Measurements from ENCODE around the gene RPS6KA6.

The RPS6KA6 gene

DNA sequence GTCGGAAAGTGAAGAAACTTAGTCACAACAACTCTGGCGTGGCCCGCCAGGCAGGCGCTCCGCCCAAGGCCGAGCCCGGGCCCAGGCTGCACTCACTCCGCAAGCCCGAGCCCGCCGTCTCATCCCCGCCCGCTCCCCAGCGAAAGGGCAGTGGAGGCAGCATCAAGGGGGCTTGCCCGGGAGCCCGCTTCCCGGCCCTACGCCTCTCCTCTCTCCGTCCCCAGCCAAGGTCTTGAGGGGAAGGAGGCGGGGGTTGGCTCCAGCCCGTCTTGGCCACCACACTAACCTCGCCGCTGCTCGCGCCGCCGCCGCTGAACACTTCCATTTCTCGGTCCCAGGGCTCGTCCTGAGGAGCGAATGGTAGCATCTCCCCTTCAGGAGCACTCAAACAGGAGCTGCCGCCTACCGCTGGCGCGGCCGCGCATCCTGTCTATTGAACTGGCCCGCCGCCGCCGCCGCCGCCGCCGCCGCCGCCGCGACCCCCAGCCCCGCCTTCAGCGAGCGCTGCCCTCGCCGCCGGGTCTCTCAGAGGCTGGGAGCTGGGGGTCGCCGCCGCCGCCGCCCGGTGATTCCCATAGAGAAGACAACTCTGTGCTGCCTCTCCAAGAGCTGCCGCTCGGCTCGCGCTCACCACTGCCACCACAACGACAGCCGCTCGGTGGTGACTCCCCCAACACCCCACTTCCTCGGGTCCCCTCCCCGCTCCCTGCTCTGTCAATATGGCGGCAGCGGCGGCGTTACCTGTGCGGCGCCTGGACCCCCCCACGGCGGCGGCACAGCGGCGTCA lies at the start of gene RPS6KA6:
RPS6KA6 (minus strand) TSS at position 667 of the 787 bp plus-strand sequence; CDS start at position 367, 300 bp downstream.
- Histone ChIP-seq H2AFZ (ENCODE audit: low read depth) (no peak within 1 kb of the TSS), H3K4me1 (ENCODE audit: low read depth, poor library complexity, severe bottlenecking) (no peaks in the 10 kb centered on the region), H4K20me1 (ENCODE audit: insufficient read depth) (no peaks in the 10 kb centered on the region), H3K79me2 (ENCODE audit: insufficient read depth, low read depth) (no peaks in the 10 kb centered on the region), H3K4me2 (no peak within 1 kb of the TSS), H3K4me3 (IDR thresholded peaks at IDR 0.05; ENCODE audit: insufficient read depth, low read depth, low read length) (no peak within 1 kb of the TSS), H3K27me3 (ENCODE audit: insufficient read depth, low read depth) (no peaks in the 10 kb centered on the region), H3K9ac (no peak within 1 kb of the TSS), H3K36me3 (ENCODE audit: insufficient read depth) (no peaks in the 10 kb centered on the region), H3K27ac (no peak within 1 kb of the TSS)
- TF ChIP-seq, protein P1, sequence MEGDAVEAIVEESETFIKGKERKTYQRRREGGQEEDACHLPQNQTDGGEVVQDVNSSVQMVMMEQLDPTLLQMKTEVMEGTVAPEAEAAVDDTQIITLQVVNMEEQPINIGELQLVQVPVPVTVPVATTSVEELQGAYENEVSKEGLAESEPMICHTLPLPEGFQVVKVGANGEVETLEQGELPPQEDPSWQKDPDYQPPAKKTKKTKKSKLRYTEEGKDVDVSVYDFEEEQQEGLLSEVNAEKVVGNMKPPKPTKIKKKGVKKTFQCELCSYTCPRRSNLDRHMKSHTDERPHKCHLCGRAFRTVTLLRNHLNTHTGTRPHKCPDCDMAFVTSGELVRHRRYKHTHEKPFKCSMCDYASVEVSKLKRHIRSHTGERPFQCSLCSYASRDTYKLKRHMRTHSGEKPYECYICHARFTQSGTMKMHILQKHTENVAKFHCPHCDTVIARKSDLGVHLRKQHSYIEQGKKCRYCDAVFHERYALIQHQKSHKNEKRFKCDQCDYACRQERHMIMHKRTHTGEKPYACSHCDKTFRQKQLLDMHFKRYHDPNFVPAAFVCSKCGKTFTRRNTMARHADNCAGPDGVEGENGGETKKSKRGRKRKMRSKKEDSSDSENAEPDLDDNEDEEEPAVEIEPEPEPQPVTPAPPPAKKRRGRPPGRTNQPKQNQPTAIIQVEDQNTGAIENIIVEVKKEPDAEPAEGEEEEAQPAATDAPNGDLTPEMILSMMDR (conservative IDR thresholded peaks at IDR 0.05; ENCODE audit: low read depth, low read length) = no peak

DNA sequence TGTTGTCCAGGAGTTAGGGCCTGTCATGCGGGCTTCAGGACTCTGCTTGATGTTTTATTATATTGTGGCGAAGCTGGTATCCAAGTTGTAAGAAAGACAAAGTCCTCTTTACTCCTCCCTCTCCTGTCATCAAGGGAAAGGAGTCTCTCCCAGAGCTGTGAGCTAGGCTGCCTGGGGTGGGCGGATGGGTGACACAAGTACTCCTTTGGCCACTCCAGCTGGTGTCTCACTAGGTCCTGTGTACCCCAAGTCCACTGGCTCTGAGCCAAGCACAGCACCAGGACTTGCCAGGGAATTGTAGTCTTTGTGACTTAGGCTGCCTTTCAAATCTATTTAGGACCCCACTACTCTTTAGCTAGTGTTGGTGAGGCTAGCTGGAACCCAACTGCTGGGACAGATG lies 36.7 kb upstream of the RPS6KA6 start:
- no peaks in the 10 kb centered on the region for H3K79me2 ChIP-seq (ENCODE audit: insufficient read depth, low read depth)
- no peak overlapping the region for H3K27ac ChIP-seq

DNA sequence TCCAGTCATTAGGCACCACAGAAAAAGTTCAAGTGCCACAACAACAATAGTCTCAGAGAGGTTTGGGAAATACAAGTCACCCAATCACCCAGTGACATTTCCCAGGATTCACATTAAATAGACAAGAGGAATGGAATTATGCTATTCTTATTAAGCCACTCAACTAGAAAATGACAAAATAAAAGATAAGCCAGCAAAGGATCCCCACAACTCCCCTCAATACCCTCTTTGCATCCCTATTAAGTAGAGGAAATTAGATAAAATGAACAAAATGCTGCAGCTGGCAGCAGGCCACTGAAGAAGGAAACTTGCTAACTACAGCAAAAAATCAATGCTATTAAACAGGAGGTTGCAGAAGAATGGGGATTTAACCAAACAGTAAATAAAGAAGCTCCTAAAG lies 35.3 kb upstream of the RPS6KA6 start:
- TF ChIP-seq, protein P1 (conservative IDR thresholded peaks at IDR 0.05; ENCODE audit: low read depth, low read length) = no peak
- Histone ChIP-seq H3K27me3 (ENCODE audit: insufficient read depth, low read depth) (no peaks in the 10 kb centered on the region), H3K36me3 (ENCODE audit: insufficient read depth) (no peaks in the 10 kb centered on the region), H4K20me1 (ENCODE audit: insufficient read depth) (no peaks in the 10 kb centered on the region), H3K4me1 (ENCODE audit: low read depth, poor library complexity, severe bottlenecking) (no peaks in the 10 kb centered on the region), H2AFZ (ENCODE audit: low read depth) (no peak overlapping the region), H3K9ac (no peak overlapping the region), H3K4me2 (no peak overlapping the region), H3K4me3 (IDR thresholded peaks at IDR 0.05; ENCODE audit: insufficient read depth, low read depth, low read length) (no peak overlapping the region), H3K27ac (no peak overlapping the region), H3K79me2 (ENCODE audit: insufficient read depth, low read depth) (no peaks in the 10 kb centered on the region)

More for the DNA sequence above, 36.7 kb upstream of the RPS6KA6 start:
- Histone ChIP-seq H3K4me3 (IDR thresholded peaks at IDR 0.05; ENCODE audit: insufficient read depth, low read depth, low read length) (no peak overlapping the region), H3K9ac (no peak overlapping the region), H2AFZ (ENCODE audit: low read depth) (no peak overlapping the region), H4K20me1 (ENCODE audit: insufficient read depth) (no peaks in the 10 kb centered on the region), H3K4me1 (ENCODE audit: low read depth, poor library complexity, severe bottlenecking) (no peaks in the 10 kb centered on the region), H3K4me2 (no peak overlapping the region), H3K36me3 (ENCODE audit: insufficient read depth) (no peaks in the 10 kb centered on the region), H3K27me3 (ENCODE audit: insufficient read depth, low read depth) (no peaks in the 10 kb centered on the region)
- TF ChIP-seq, protein P1 (conservative IDR thresholded peaks at IDR 0.05; ENCODE audit: low read depth, low read length) = no peak

DNA sequence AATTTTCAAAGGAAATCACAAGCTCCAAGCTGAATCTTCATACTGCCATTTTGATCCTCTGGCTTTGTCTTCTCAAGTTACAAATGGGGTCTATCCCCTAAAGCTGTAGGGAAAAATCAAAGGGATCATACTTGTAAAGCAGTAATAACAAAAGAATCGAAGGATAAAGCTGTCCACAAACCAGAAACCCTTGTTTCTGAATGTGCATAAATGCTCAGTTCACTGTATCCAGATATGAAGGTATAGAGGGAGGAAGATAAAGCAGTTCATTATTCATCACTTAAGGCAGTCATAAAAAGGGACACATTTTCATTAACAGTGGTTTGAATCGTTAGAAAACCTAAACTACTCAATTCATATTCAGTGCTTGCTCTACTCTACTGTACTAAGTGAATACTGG lies 33.2 kb upstream of the RPS6KA6 start:
- H3K9ac ChIP-seq = no peak overlapping the region
- H2AFZ ChIP-seq (ENCODE audit: low read depth) = no peak overlapping the region
- H3K27me3 ChIP-seq (ENCODE audit: insufficient read depth, low read depth) = no peaks in the 10 kb centered on the region

More for the DNA sequence above, 33.2 kb upstream of the RPS6KA6 start:
- no peak overlapping the region for H3K4me2 ChIP-seq
- no peak overlapping the region for H3K27ac ChIP-seq
- no peak overlapping the region for H3K4me3 ChIP-seq (IDR thresholded peaks at IDR 0.05; ENCODE audit: insufficient read depth, low read depth, low read length)
- no peaks in the 10 kb centered on the region for H3K79me2 ChIP-seq (ENCODE audit: insufficient read depth, low read depth)
- no peaks in the 10 kb centered on the region for H3K36me3 ChIP-seq (ENCODE audit: insufficient read depth)
- no peaks in the 10 kb centered on the region for H3K4me1 ChIP-seq (ENCODE audit: low read depth, poor library complexity, severe bottlenecking)
- TF ChIP-seq, protein P1 (conservative IDR thresholded peaks at IDR 0.05; ENCODE audit: low read depth, low read length) = no peak
- no peaks in the 10 kb centered on the region for H4K20me1 ChIP-seq (ENCODE audit: insufficient read depth)

Data from KMS-11 (cell line).